Mucosa of gallbladder (tissue), 1 donor: ENCODE measurements around the gene SMC1B. TPM values are rescaled to one million over a fixed set of nuclear protein-coding genes. Genes with fewer than 3 reads are reported as not detected.

ENCODE experiments used
- DNase-seq: peaks from one replicate; pipeline ENCODE4 v3.0.0-alpha.2; 2020; ENCODE audit warnings: low spot score
- total RNA-seq: library from RNA; stranded (reverse); gene quantifications from one replicate; pipeline ENCODE4 v1.2.1, GENCODE V29; 2021
- donor health status: DM: no; HTN: no; CAD: no.

SMC1B gene
- total RNA-seq, 1 donor from 2014 or later = not detected

DNA sequence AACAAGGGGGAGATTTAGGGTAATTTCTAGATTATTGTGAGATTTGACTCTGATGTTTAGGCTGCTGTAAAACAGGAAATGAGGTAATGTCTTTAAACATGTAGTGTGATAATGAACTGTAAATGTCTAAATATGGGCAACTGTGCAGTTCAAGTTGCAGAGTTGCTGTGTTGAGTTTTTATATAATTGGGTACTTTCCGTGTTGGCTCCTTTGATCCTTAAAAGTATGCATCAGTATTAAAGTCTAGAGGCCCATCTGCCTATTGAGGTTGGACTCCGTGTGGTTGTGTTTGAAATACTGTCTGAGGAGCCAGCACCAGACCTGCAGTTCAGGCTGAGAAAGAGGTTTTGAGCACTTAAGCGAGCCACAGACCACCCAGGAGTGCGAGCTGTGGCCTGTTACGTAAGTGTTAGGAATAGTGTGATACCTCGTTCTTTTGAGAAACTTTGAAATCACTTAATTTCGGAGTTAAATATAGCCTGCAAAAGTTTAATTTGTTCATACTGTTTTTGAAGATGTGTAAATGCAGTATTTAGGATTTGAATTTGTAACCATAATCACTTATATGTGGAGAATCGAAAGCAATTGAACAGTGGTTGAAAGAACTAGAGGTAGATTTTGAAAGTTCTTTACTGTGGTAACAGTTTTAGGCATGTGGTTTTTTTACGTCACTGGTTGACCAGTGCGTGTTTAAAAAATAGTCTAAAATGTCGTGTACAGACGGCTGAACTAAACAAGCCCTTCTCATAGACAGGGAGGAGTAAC, 94.7 kb downstream of the SMC1B start:
- no peak for DNase-seq

DNA sequence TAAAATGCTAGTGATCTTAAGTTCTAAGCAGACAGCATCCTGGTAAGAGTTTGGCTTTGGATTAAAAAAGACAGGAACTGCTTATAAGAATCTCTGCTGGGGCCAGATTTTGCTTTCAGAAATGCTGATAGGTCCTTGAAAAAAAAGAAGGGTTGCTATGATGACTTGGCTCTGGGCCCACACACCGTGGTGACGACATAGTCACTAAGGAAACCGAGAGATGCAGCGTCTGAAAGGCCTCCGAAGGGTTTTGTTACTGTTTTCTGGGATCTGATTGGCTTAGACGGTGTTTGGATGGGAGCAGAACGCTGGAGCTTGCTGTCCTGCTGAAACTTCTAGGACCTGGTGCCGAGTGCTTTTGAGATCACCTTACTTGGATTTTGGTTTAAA, 95.2 kb downstream of the SMC1B start:
- peak; percentile 87 for DNase-seq

DNA sequence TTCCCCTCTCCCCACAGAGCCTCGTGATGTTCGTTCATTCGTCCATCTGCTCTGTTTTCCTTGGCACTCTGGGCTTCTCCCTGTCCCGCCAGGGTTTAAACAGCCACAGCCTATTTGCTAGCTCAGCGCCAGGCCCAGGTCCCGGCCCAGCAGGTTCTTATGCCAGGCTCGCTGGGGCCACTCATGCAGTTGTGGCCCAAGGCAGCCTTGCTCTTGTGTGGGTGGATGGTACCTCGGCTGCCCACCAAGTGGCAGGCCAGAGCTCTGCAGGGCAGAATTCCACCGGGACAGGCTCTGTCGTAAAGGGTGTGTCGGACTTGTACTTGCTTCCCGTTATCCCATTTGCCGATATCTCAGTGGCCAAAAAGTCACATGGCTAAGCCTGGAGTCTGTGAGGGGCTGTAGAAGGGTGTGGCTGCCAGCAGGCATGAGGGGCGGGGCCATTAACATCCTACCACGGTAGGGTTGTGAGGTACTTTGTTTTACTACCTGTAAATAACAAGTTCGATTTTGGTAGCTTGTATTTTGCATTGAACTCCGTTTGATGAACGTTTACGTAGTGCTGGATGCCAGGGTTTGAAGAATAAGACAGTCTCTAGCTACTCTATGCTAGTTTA, 95.7 kb downstream of the SMC1B start:
- DNase-seq = no peak

DNA sequence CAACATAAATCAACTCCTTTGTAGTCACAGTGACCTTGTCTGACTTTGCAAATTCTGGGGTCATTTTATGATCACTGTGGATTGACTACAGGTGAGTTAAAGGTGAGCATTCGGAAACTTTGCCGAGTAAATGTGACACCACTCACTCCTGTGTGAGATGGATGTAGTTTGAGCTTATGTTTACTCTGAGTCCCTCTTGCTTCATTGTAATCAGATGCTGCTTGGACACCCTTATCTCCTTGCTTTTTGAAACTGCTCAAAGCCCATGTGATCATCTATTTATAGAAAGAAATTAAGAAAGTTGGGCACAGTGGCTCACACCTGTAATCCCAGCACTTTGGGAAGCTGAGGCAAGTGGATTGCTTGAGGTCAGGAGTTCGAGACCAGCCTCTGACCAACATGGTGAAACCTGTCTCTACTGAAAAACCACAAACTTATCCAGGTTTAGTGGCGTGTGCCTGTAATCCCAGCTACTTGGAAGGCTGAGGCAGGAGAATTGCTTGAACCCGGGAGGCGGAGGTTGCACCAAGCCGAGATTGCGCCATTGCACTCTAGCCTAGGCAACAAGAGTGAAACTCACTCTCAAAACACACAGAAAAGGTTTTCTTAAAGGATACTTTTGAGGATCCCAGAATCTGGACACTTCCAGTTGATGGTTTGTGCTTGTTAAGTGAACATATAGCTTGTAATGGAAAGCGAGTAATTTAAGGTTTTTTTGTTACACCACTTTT, 96.4 kb downstream of the SMC1B start:
- DNase-seq = no peak

- no peak for DNase-seq
Observed at GRCh38 chr22:45314786-45315185, 98.6 kb downstream of the SMC1B start.

GRCh38 chr22:45314054-45314721, 99.2 kb downstream of the SMC1B start:
- DNase-seq = no peak

GRCh38 chr22:45312856-45313255, 100.5 kb downstream of the SMC1B start:
- DNase-seq = no peak

DNA sequence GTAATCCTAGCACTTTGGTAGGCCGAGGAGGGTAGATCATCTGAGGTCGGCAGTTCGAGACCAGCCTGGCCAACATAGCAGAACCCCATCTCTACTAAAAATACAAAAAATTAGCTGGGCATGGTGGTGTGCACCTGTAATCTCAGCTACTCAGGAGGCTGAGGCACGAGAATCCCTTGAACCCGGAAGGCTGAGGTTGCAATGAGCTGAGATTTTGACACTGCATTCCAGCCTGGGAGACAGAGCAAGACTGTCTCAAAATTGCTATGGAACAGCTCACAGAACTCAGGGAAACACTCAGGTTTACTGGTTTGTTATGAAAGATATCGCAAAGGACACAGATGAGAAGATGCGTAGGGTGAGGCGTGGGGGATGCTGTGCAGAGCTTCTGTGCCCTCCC, 101.0 kb downstream of the SMC1B start:
- DNase-seq = no peak

- no peak for DNase-seq
Observed at GRCh38 chr22:45310977-45311531, 102.3 kb downstream of the SMC1B start.

DNA sequence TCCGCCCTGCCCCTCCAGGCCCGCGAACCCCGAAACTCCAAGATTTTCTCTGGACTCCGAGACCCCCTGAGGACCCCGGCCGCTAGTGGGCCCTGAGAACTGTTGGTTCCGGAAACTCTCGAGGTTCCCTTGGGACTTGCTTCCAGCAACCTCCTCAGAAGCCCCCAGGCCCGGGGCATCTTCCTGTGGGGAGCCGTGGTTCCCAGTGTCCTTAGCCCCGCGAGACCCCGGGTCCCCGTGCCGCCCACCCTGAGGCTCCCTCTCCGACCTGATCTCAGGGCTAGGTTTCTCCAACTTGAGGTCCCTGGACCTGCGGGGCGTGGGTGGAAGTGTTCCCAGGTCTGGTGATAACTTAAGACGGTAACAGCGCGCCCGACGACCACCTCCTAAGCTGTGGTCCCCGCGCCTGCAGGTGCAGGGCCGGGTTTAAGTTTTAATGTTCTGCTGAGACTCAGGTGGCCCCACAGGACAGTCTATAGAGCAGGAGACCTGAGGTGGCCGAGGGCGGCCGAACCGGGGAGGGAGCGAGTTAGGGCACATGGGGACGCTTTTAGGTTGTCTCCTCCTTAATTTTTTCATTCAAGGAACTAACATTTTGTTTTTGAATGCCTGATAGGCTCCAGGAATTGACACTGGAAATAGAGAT, 102.9 kb downstream of the SMC1B start:
- DNase-seq = no peak

GRCh38 chr22:45309422-45310227, 103.8 kb downstream of the SMC1B start, which contains the start of gene FAM118A:
TSS of gene FAM118A (plus strand) at chr22:45309934. CDS start at chr22:45322380, 12,446 bp downstream.
- peak; percentile 94 for DNase-seq

- DNase-seq = no peak
Observed at GRCh38 chr22:45308957-45309421, 104.4 kb downstream of the SMC1B start.

DNA sequence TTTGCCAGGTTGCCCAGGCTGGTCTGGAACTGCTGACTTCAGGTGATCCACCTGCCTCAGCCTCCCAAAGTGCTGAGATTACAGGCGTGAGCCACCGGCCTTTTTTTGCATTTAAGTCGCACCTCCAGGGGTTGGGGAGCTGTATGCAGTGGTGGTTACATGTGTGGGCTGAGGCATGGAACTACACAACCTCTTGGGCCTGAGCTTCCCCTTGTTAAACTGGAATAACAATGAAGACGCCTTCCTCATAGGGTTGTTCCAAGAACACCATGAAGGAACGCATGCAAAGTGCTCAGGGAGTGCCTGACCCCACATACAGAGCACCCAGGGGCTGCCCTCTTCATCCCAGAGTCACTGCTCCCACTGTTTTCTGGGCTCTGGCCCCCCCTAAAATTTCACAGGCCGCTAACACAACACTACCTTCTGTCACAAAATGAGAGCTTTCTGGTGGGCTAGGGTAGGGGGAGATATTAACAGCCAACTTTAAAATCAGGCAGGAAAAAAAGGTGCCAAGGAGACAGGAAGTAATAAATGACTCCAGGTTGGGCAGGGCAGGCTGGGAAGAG, 104.9 kb downstream of the SMC1B start:
- DNase-seq = no peak

DNA sequence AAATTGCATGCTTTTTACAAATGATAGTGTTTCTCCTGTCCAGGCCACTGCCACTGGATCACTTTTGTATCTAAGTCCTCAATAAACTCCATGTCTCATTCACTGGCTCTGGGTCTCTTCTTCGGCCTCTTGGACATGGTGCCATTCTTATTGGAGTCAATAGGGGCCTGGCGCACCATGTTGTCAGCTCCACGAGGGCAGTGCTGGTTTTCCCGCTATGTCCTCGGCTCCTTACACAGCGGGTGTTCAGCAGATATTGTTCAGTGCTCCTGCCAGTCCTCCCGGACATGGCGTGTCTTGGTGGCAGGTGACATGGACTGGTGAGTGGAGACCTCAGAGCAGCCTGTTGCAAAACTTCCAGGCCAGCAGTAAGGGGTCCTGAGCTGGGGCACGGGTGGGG, 107.3 kb downstream of the SMC1B start:
- DNase-seq = no peak

DNA sequence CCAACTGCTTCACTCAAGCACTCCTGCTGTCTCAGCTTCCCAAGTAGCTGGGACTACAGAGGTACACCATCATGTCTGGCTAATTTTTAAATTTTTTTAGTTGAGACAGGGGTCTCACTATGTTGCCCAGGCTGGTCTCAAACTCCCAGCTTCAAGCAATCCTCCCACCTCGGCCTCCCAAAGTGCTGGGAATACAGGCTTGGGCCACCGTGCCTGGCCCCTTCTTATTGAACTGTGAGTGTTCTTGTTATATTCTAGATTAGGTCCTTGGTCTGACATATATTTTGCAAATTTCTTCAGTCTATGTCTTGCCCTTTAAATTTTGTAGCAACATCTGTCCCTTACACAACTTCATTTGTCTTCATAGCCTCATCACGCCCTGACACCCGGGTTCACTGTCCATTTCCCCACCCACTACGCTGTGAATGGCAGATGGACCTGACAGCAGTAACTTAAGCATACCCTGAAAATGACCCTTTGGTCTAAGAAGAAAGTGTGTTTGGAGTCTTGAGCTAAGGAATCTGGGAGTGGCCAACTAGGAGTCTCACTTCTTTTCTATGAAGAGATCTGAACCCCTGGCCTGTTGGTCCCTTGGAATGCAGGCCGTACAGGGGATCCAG, 107.8 kb downstream of the SMC1B start:
- no peak for DNase-seq

GRCh38 chr22:45304971-45305370, 108.4 kb downstream of the SMC1B start:
- DNase-seq = no peak

GRCh38 chr22:45303181-45303580, 110.2 kb downstream of the SMC1B start:
- no peak for DNase-seq

DNA sequence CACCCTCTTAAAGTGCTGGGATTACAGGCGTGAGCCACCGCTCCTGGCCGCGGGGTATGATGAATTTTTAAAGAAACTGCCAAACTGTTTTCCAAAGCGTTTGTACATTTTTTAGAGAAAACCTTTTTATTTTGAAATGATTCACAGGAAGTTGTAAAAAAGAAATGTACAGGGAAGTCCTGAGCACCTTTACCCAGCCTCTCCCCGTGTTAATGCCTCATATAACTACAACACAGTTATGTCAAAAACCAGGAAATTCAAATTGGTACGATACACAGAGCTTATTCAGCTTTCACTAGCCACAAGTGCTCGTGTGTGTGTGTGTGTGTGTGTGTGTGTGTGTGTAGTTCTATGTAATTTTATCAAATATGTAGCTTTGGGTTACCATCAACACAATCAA, 110.6 kb downstream of the SMC1B start:
- no peak for DNase-seq

DNA sequence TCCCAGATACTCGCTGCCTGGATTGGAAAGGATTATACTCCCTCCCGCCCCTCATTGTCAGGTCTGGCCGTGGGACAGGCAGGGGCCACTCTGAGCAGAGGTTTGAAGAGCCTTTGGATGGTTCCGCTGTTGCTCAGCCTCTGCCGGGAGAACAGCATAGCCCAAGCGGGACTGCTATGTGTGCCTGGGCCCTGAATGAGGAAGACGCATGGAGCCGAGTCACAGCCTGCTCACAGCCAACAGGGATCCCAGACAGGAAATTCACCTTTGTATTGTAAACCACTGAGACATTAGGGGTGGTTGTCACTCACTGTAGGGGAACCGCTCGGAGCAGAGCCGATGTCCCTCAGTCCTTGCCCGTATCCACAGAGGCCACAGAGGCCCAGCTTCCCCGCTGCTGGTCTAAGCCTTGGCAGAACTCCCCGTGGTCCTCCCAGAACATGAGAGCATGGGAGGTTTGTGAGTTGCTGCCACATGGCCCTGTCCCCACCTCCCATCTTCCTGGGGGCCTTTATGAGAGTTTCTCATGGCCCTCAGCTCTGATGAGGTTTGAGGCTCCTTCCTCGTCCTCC, 114.4 kb downstream of the SMC1B start:
- no peak for DNase-seq
